HepG2 (cell line): ENCODE results near the gene TRAPPC3. TPM values are rescaled to one million over a fixed set of nuclear protein-coding genes. Genes with fewer than 3 reads are reported as not detected.
A peak's percentile ranks its signal among the peaks of the same experiment; 100 is the strongest.

Experiments
- AGO1 ChIP-seq: fragments of 200-400 bp; formaldehyde crosslinking; IDR thresholded peaks from 2 replicates; pipeline ENCODE4 v1.6.1; 2017; ENCODE audit warnings: mild to moderate bottlenecking, low read depth, low read length, moderate library complexity; ENCODE audit not compliant: poor library complexity, severe bottlenecking
- GFI1 ChIP-seq: sonication (generic); formaldehyde crosslinking; IDR thresholded peaks from 2 replicates; pipeline ENCODE4 v1.5.0; 2020; ENCODE audit warnings: missing genetic modification reagents, mild to moderate bottlenecking, borderline replicate concordance
- KLF13 ChIP-seq: sonication (generic); formaldehyde crosslinking; IDR thresholded peaks from 2 replicates; pipeline ENCODE4 v1.4.0; 2020; ENCODE audit warnings: mild to moderate bottlenecking, missing genetic modification reagents
- MXI1 ChIP-seq: IDR thresholded peaks from 3 replicates; pipeline ENCODE4 v1.6.1; 2012; ENCODE audit warnings: low read depth, low read length, inconsistent platforms, borderline replicate concordance
- NCOA1 ChIP-seq: sonication (generic); formaldehyde crosslinking; IDR thresholded peaks from 2 replicates; pipeline ENCODE4 v1.9.0; 2021; ENCODE audit warnings: missing genetic modification reagents
- SP2 ChIP-seq: sonication (generic); formaldehyde crosslinking; IDR thresholded peaks from 2 replicates; pipeline ENCODE4 v1.5.1; 2020; ENCODE audit warnings: mild to moderate bottlenecking, missing genetic modification reagents
- SRSF1 ChIP-seq: fragments of 200-400 bp; formaldehyde crosslinking; optimal IDR thresholded peaks from 2 replicates; pipeline ENCODE3; 2017; ENCODE audit warnings: mild to moderate bottlenecking, low read depth, low read length, moderate library complexity
- SRSF4 ChIP-seq: fragments of 200-400 bp; formaldehyde crosslinking; IDR thresholded peaks from one replicate; pipeline ENCODE4 v1.6.1; 2018; ENCODE audit warnings: mild to moderate bottlenecking, low read depth, low read length, moderate library complexity; ENCODE audit not compliant: poor library complexity, severe bottlenecking
- STAG1 ChIP-seq: sonication (generic); formaldehyde crosslinking; IDR thresholded peaks from 2 replicates; pipeline ENCODE4 v1.4.0; 2020; ENCODE audit warnings: missing genetic modification reagents
- ZFP1 ChIP-seq: IDR thresholded peaks from 2 replicates; pipeline ENCODE4 v1.6.1; 2016
- ZFYVE20 ChIP-seq: sonication (generic); formaldehyde crosslinking; IDR thresholded peaks from 2 replicates; pipeline ENCODE4 v1.8.0; 2023; ENCODE audit warnings: low read depth, mild to moderate bottlenecking, moderate library complexity, missing genetic modification reagents, borderline replicate concordance
- ZNF264 ChIP-seq: sonication (generic); formaldehyde crosslinking; IDR thresholded peaks from 2 replicates; pipeline ENCODE4 v1.4.0; 2020; ENCODE audit warnings: missing genetic modification reagents
- ZNF749 ChIP-seq: sonication (generic); formaldehyde crosslinking; IDR thresholded peaks from 2 replicates; pipeline ENCODE4 v1.8.0; 2022; ENCODE audit warnings: mild to moderate bottlenecking, missing genetic modification reagents, moderate library complexity, borderline replicate concordance
- ZNF782 ChIP-seq: sonication (generic); formaldehyde crosslinking; IDR thresholded peaks from 2 replicates; pipeline ENCODE4 v1.4.0; 2020; ENCODE audit warnings: missing genetic modification reagents, mild to moderate bottlenecking, borderline replicate concordance
- polyA plus RNA-seq, 8 experiments: library from polyadenylated mRNA; depleted of rRNA in 3 of 8; stranded (reverse) in 7 of 8; unstranded in 1 of 8; fragments of >200 nt; fragmentation: Illumina TruSeq in 4 of 8; extraction: Trizol in 4 of 8; gene quantifications; 2 replicates each; pipeline versions ENCODE4 v1.2.1 to v1.2.3, GENCODE V29; 2011 to 2016; ENCODE audit warnings: low read depth in 4 of 8, missing spikeins in 1 of 8, mixed read lengths in 1 of 8; ENCODE audit not compliant: insufficient read depth in 1 of 8
- total RNA-seq, 5 experiments: library from RNA; depleted of rRNA; stranded (reverse); fragments of >200 nt; fragmentation: Illumina TruSeq; extraction: Trizol; gene quantifications; 2 replicates each; pipeline ENCODE4 v1.2.3, GENCODE V29; 2016; ENCODE audit warnings: low read depth in 1 of 5
- TF ChIP-seq, protein P1 (sequence below): sonication (generic); formaldehyde crosslinking; IDR thresholded peaks from 2 replicates; pipeline ENCODE4 v1.4.0; 2020; ENCODE audit warnings: missing genetic modification reagents
- TF ChIP-seq, protein P2 (sequence below): sonication (generic); formaldehyde crosslinking; IDR thresholded peaks from 2 replicates; pipeline ENCODE4 v1.8.1; 2023; ENCODE audit warnings: mild to moderate bottlenecking, missing genetic modification reagents, borderline replicate concordance
- TF ChIP-seq, protein P3 (sequence below): sonication (generic); formaldehyde crosslinking; IDR thresholded peaks from 2 replicates; pipeline ENCODE4 v1.5.0; 2020; ENCODE audit warnings: missing genetic modification reagents
- TF ChIP-seq, protein P4 (sequence below): sonication (generic); formaldehyde crosslinking; IDR thresholded peaks from 2 replicates; pipeline ENCODE4 v1.4.0; 2020; ENCODE audit warnings: missing genetic modification reagents
- TF ChIP-seq, protein P5 (sequence below): IDR thresholded peaks from 2 replicates; pipeline ENCODE4 v1.6.1; 2016; ENCODE audit warnings: mild to moderate bottlenecking
- TF ChIP-seq, protein P6 (sequence below): sonication (generic); formaldehyde crosslinking; IDR thresholded peaks from 2 replicates; pipeline ENCODE4 v1.8.1; 2023; ENCODE audit warnings: mild to moderate bottlenecking, inconsistent platforms, moderate library complexity, missing genetic modification reagents, borderline replicate concordance
- TF ChIP-seq, protein P7 (sequence below): sonication (generic); formaldehyde crosslinking; IDR thresholded peaks from 2 replicates; pipeline ENCODE4 v1.4.0; 2020; ENCODE audit warnings: missing genetic modification reagents

The TRAPPC3 gene
- total and polyA plus RNA-seq, 2 of the 13 experiments (the other 11 are each of a cell fraction or from before 2014, with no cell fraction given): 53.7 to 62.4 TPM

DNA sequence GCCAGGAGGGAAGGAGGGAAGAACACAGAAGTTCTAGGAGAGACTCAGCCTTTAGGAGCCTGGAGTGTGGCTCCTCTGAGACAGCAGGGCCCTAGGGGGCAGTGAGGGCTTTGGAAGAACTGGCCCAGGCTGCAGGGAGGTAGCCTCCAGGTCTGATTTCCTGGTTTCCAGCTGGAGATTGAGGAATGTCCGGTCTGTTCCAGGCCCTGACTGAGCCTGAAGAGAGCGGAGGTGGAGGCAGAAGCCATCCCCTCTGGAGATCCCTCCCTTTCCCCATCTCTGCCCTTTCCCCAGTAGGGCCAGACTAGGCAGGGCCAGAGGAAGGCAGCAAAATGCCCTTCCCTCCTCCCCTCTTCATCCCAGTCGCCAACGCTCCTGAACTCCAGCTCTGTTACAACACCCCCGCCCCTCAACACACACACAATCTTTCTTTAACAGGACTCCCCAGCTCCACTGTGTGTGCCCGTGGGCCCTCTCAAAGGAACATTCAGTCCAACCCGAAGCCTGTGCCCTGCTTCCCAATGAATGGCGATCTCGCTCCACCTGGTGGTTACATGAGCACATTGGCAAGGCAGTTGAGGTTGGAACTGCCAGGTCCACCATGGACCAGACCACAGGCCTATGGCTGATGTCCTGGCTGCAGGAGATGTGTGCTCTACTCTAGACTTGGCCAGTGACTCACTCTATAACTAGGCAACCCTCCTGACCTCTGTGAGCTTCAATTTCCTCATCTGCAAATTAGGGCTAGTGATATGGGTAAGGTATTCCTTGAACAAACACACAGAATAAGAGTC, 38.7 kb upstream of the TRAPPC3 start (continued):
- TF ChIP-seq KLF13 (CRISPR knock-in tag) (no peak), ZFYVE20 (CRISPR knock-in tag) (no peak), NCOA1 (CRISPR knock-in tag) (no peak), ZNF264 (CRISPR knock-in tag) (no peak), SRSF4 (no peak), ZNF782 (CRISPR knock-in tag) (0 out of 2 replicates have a peak, but pooled peaks have one; percentile 47), ZFP1 (CRISPR knock-in tag) (no peak), ZNF749 (CRISPR knock-in tag) (no peak), SRSF1 (no peak), MXI1 (peak; percentile 47; the same call in 1 of the 3 replicates), STAG1 (CRISPR knock-in tag) (peak; percentile 96), GFI1 (CRISPR knock-in tag) (no peak), AGO1 (no peak), SP2 (CRISPR knock-in tag) (no peak)
- TF ChIP-seq, protein P1, sequence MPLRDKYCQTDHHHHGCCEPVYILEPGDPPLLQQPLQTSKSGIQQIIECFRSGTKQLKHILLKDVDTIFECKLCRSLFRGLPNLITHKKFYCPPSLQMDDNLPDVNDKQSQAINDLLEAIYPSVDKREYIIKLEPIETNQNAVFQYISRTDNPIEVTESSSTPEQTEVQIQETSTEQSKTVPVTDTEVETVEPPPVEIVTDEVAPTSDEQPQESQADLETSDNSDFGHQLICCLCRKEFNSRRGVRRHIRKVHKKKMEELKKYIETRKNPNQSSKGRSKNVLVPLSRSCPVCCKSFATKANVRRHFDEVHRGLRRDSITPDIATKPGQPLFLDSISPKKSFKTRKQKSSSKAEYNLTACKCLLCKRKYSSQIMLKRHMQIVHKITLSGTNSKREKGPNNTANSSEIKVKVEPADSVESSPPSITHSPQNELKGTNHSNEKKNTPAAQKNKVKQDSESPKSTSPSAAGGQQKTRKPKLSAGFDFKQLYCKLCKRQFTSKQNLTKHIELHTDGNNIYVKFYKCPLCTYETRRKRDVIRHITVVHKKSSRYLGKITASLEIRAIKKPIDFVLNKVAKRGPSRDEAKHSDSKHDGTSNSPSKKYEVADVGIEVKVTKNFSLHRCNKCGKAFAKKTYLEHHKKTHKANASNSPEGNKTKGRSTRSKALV: peak; percentile 39; the same call in 1 of the 2 replicates
- TF ChIP-seq, protein P2, sequence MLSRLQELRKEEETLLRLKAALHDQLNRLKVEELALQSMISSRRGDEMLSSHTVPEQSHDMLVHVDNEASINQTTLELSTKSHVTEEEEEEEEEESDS: no peak
- TF ChIP-seq, protein P3, sequence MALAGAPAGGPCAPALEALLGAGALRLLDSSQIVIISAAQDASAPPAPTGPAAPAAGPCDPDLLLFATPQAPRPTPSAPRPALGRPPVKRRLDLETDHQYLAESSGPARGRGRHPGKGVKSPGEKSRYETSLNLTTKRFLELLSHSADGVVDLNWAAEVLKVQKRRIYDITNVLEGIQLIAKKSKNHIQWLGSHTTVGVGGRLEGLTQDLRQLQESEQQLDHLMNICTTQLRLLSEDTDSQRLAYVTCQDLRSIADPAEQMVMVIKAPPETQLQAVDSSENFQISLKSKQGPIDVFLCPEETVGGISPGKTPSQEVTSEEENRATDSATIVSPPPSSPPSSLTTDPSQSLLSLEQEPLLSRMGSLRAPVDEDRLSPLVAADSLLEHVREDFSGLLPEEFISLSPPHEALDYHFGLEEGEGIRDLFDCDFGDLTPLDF (CRISPR knock-in tag): no peak
- TF ChIP-seq, protein P4, sequence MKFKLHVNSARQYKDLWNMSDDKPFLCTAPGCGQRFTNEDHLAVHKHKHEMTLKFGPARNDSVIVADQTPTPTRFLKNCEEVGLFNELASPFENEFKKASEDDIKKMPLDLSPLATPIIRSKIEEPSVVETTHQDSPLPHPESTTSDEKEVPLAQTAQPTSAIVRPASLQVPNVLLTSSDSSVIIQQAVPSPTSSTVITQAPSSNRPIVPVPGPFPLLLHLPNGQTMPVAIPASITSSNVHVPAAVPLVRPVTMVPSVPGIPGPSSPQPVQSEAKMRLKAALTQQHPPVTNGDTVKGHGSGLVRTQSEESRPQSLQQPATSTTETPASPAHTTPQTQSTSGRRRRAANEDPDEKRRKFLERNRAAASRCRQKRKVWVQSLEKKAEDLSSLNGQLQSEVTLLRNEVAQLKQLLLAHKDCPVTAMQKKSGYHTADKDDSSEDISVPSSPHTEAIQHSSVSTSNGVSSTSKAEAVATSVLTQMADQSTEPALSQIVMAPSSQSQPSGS (CRISPR knock-in tag): peak; percentile 43; the same call in 1 of the 2 replicates
- TF ChIP-seq, protein P5, sequence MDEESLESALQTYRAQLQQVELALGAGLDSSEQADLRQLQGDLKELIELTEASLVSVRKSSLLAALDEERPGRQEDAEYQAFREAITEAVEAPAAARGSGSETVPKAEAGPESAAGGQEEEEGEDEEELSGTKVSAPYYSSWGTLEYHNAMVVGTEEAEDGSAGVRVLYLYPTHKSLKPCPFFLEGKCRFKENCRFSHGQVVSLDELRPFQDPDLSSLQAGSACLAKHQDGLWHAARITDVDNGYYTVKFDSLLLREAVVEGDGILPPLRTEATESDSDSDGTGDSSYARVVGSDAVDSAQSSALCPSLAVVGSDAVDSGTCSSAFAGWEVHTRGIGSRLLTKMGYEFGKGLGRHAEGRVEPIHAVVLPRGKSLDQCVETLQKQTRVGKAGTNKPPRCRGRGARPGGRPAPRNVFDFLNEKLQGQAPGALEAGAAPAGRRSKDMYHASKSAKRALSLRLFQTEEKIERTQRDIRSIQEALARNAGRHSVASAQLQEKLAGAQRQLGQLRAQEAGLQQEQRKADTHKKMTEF (CRISPR knock-in tag): 0 out of 2 replicates have a peak, but pooled peaks have one; percentile 24
- TF ChIP-seq, protein P6, sequence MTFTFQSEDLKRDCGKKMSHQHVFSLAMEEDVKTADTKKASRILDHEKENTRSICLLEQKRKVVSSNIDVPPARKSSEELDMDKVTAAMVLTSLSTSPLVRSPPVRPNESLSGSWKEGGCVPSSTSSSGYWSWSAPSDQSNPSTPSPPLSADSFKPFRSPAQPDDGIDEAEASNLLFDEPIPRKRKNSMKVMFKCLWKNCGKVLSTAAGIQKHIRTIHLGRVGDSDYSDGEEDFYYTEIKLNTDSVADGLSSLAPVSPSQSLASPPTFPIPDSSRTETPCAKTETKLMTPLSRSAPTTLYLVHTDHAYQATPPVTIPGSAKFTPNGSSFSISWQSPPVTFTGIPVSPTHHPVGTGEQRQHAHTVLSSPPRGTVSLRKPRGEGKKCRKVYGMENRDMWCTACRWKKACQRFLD (CRISPR knock-in tag): no peak
- TF ChIP-seq, protein P7, sequence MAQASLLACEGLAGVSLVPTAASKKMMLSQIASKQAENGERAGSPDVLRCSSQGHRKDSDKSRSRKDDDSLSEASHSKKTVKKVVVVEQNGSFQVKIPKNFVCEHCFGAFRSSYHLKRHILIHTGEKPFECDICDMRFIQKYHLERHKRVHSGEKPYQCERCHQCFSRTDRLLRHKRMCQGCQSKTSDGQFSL: no peak
